MCF 10A (cell line): ENCODE results near the gene SLC18A3. TPM values are rescaled to one million over a fixed set of nuclear protein-coding genes. Genes with fewer than 3 reads are reported as not detected.
A peak's percentile ranks its signal among the peaks of the same experiment; 100 is the strongest.

Experiments used
- BruUV-seq: library from RNA; stranded (reverse); fragments of 400-500 nt; replicated peaks from 2 replicates; lab custom pipeline; 2021; lab: Mats Ljungman, UMichigan
- CTCF ChIA-PET: fragments of 300-600 bp; sonication (Branson Sonifier 250); formaldehyde crosslinking; extraction: SDS; loops from one replicate; lab custom pipeline; 2021; ENCODE audit warnings: antibody characterized with exemption, inconsistent platforms; lab: Yijun Ruan, JAX
- POLR2A ChIA-PET: fragments of 300-600, 350-650 bp; sonication (Branson Sonifier 250); formaldehyde crosslinking; extraction: SDS; loops from one replicate; lab custom pipeline; 2020; ENCODE audit warnings: antibody characterized with exemption, inconsistent platforms; lab: Yijun Ruan, JAX
- DNase-seq: peaks from one replicate; pipeline ENCODE4 v3.0.0-alpha.2; 2018; ENCODE audit not compliant: unreplicated experiment
- H3K27ac Mint-ChIP-seq: one replicate; pipeline ENCODE4 v1.8.0; 2022; ENCODE audit warnings: mild to moderate bottlenecking, low read depth, mixed read lengths; ENCODE audit not compliant: unreplicated experiment
- H3K27me3 Mint-ChIP-seq: one replicate; pipeline ENCODE4 v1.8.0; 2022; ENCODE audit warnings: mixed read lengths; ENCODE audit not compliant: insufficient read depth, unreplicated experiment
- H3K36me3 Mint-ChIP-seq: one replicate; pipeline ENCODE4 v1.8.0; 2022; ENCODE audit warnings: mild to moderate bottlenecking, moderate library complexity, mixed read lengths; ENCODE audit not compliant: insufficient read depth, unreplicated experiment
- H3K4me1 Mint-ChIP-seq: one replicate; pipeline ENCODE4 v1.8.0; 2022; ENCODE audit warnings: mixed read lengths; ENCODE audit not compliant: insufficient read depth, unreplicated experiment
- H3K4me3 Mint-ChIP-seq: one replicate; pipeline ENCODE4 v1.8.0; 2022; ENCODE audit warnings: mild to moderate bottlenecking, moderate library complexity, mixed read lengths; ENCODE audit not compliant: unreplicated experiment
- H3K9me3 Mint-ChIP-seq: one replicate; pipeline ENCODE4 v1.8.0; 2022; ENCODE audit warnings: mixed read lengths; ENCODE audit not compliant: unreplicated experiment
- intact Hi-C: fragments of 100-400 bp; cut with micrococcal nuclease; formaldehyde crosslinking; loops from 2 replicates; pipeline ENCODE4 v1.14.1; 2022
- total RNA-seq: library from RNA; stranded (reverse); gene quantifications from 2 replicates; pipeline ENCODE4 v1.2.3, GENCODE V29; 2022
- TF ChIP-seq, protein P1 (sequence below): fragments of 200-600 bp; IDR thresholded peaks from one replicate; pipeline ENCODE4 v1.8.0; 2022; ENCODE audit warnings: antibody characterized with exemption, mild to moderate bottlenecking; ENCODE audit not compliant: unreplicated experiment

The SLC18A3 gene
- total RNA-seq, 1 experiment from 2014 or later: not detected

DNA sequence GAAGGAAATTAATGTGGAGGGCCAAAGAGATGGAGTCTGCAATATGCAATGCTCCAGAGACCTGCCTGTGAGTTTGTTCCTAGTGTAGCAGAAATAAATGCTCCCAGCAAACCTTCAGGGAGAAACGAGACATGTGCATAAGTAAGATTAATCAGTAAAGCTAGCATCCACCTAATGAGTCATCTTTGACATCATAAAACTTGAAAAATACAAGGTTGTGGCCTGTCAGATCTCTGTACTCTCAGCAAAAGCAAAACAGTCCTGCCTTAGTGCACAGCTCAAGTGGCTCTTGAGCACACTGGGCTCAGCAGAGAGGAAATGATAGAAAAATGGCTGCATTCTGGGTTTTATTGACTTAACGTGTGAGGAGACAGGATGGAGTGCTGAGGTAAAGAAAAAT is 38.7 kb upstream of the SLC18A3 start:
- Mint-ChIP-seq H3K4me1 (peaks cover 56% of the 10 kb centered on the region), H3K9me3 (no peaks in the 10 kb centered on the region), H3K4me3 (no peak overlapping the region), H3K36me3 (no peaks in the 10 kb centered on the region), H3K27ac (no peak overlapping the region), H3K27me3 (no peaks in the 10 kb centered on the region)
- intact Hi-C loops: no loop called here
- CTCF ChIA-PET: interaction anchor here (1.5 kb wide), 1 partner anchor 21 kb away, joined by 8 read pairs; no protein-coding TSS in a partner anchor
- TF ChIP-seq, protein P1, sequence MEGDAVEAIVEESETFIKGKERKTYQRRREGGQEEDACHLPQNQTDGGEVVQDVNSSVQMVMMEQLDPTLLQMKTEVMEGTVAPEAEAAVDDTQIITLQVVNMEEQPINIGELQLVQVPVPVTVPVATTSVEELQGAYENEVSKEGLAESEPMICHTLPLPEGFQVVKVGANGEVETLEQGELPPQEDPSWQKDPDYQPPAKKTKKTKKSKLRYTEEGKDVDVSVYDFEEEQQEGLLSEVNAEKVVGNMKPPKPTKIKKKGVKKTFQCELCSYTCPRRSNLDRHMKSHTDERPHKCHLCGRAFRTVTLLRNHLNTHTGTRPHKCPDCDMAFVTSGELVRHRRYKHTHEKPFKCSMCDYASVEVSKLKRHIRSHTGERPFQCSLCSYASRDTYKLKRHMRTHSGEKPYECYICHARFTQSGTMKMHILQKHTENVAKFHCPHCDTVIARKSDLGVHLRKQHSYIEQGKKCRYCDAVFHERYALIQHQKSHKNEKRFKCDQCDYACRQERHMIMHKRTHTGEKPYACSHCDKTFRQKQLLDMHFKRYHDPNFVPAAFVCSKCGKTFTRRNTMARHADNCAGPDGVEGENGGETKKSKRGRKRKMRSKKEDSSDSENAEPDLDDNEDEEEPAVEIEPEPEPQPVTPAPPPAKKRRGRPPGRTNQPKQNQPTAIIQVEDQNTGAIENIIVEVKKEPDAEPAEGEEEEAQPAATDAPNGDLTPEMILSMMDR: no peak
- POLR2A ChIA-PET: interaction anchor here (0.7 to 12.5 kb wide), 2 partner anchors 18 to 30 kb away, joined by 3 to 205 read pairs; no protein-coding TSS in a partner anchor
- DNase-seq: no peak
- BruUV-seq: no TSS peak

DNA sequence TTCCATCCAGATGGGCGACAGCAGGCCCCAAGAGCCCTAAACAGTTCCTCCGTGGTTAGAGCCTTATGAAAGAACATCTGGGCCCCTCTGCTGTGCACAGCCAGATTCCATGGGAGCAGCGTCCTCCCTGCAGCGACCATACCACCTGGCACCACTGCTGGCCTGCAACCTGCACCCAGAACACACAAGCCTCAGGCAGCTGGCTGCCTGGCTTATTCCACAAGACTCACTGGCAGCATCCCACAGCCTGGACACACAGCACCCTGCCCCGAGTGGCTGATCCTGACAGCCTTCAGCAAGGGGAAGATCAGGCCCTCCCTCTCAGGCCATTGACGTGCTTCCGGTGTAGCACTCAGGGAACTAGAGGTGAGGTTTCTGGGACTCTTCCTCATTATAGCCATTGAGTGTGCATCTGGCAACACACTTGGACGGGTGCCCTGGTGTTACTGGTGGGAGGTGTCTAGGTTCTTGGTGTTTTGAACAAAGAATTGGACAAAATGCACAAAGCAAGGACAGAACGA is 37.5 kb upstream of the SLC18A3 start:
- Mint-ChIP-seq H3K36me3 (no peaks in the 10 kb centered on the region), H3K27ac (peak overlapping the region; percentile 32), H3K27me3 (no peaks in the 10 kb centered on the region), H3K9me3 (no peaks in the 10 kb centered on the region), H3K4me1 (peaks cover 53% of the 10 kb centered on the region), H3K4me3 (no peak overlapping the region)
- ChIA-PET CTCF (interaction anchor here (1.5 kb wide), 1 partner anchor 20 kb away, joined by 8 read pairs; no protein-coding TSS in a partner anchor), POLR2A (interaction anchor here (12.5 kb wide), 1 partner anchor 19 kb away, joined by 205 read pairs; no protein-coding TSS in a partner anchor)
- DNase-seq: no peak
- TF ChIP-seq, protein P1: no peak
- BruUV-seq: no TSS peak
- intact Hi-C loops: no loop called here

DNA sequence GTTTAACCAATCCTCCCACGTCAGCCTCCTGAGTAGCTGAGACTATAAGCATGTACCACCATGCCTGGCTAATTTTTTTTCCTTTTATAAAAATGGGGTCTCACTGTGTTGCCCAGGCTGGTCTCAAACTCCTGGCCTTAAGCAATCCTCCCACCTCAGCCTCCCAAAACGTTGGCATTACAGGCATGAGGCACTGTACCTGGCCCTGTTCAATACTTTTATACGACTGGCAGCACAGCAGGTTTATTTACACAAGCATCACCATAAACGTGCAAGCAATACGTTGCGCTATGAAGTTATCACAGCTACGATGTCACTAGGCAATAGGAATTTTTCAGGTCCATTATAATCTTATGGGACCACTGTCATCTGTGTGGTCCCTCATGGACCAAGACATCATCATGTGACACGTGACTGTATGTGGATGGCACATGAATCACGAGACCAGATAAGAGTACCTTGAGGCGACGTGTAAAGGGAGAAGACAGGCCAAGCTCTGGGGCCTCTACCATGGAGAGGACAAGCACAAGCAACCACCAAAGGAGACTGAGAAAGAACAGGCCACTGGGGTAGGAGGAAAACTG is 34.5 kb upstream of the SLC18A3 start:
- peak overlapping the region; percentile 24 for H3K27ac Mint-ChIP-seq
- CTCF ChIA-PET: interaction anchor here (0.9 kb wide), 1 partner anchor 17 kb away, joined by 4 read pairs; no protein-coding TSS in a partner anchor
- no peak for DNase-seq
- no peaks in the 10 kb centered on the region for H3K36me3 Mint-ChIP-seq
- H3K4me1 Mint-ChIP-seq: peaks cover 35% of the 10 kb centered on the region
- intact Hi-C loops: no loop called here
- TF ChIP-seq, protein P1: no peak
- H3K4me3 Mint-ChIP-seq: no peak overlapping the region
- POLR2A ChIA-PET: no interaction called here
- H3K27me3 Mint-ChIP-seq: no peaks in the 10 kb centered on the region
- no peaks in the 10 kb centered on the region for H3K9me3 Mint-ChIP-seq
- BruUV-seq: no TSS peak

DNA sequence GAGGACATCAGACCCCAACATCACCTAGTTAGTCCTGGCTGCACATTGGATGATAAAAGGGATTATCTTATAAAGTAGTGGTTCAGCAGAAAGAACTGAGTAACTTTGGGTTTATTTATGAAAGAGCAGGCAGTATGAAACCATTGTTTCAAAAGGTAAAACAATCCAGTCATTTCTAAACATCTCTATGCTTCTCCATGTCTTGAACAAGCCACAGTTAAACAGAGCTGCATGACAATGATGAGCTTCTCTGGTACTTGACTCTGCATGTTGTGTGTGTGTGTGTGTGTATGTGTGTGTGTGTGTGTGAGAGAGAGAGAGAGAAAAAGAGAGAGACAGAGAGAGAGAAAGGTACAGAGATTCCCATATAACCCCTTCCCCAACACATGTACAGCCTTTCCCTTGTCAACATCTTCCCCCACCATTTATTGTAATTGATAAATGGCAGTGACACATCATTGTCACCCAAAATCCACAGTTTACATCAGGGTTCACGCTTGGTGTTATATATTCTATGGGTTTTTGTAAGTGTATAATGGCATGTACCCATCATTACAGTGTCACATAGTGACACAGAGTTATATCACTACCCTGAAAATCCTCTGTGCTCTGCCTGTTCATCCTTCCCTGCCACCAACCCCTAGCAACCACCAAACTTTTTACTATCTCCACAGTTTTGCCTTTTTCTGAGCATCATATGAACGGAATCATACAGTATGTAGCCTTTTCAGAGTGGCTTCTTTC is 32.8 kb upstream of the SLC18A3 start:
- POLR2A ChIA-PET: interaction anchor here (0.7 kb wide), 1 partner anchor 9 kb away, joined by 3 read pairs; no protein-coding TSS in a partner anchor
- Mint-ChIP-seq H3K27ac (no peak overlapping the region), H3K4me1 (peaks cover 28% of the 10 kb centered on the region), H3K4me3 (no peak overlapping the region), H3K9me3 (no peaks in the 10 kb centered on the region), H3K27me3 (no peaks in the 10 kb centered on the region), H3K36me3 (no peaks in the 10 kb centered on the region)
- intact Hi-C loops: no loop called here
- TF ChIP-seq, protein P1: no peak
- CTCF ChIA-PET: interaction anchor here (0.7 kb wide), 1 partner anchor 18 kb away, joined by 3 read pairs; no protein-coding TSS in a partner anchor
- BruUV-seq: no TSS peak
- DNase-seq: no peak
